ENCODE results near the gene PXMP4.

PXMP4 gene

DNA sequence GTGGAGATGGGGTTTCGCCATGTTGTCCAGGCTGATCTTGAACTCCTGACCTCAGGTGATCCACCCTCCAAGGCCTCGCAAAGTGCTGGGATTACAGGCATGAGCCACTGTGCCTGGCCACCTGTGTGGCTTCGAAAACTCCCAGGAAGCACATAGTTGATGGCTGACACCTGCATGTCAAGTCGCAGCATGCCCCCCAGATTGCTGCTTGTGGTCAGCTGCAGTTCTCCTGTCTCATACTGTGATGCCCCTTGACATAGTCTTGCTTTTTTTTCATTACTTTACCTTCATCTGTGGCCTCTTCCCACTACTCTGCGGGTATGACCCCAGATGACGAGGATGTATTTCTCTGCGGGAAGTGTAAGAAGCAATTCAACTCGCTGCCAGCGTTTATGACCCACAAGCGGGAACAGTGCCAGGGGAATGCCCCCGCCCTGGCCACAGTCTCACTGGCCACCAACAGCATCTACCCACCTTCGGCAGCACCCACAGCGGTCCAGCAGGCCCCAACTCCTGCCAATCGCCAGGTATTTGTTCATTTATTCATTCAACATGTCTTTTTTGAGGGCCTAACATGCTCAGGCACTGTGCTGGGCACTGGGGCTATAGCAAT is 24.8 kb upstream of the PXMP4 start:
- Mint-ChIP-seq H3K4me3 (no peak overlapping the region), H3K27ac (no peak overlapping the region), H3K36me3 (peaks cover 9% of the 10 kb centered on the region), H3K27me3 (no peaks in the 10 kb centered on the region), H3K9me3 (no peaks in the 10 kb centered on the region), H3K4me1 (peaks cover 6% of the 10 kb centered on the region)
- CTCF ChIA-PET: no interaction called here
- no peak for DNase-seq

DNA sequence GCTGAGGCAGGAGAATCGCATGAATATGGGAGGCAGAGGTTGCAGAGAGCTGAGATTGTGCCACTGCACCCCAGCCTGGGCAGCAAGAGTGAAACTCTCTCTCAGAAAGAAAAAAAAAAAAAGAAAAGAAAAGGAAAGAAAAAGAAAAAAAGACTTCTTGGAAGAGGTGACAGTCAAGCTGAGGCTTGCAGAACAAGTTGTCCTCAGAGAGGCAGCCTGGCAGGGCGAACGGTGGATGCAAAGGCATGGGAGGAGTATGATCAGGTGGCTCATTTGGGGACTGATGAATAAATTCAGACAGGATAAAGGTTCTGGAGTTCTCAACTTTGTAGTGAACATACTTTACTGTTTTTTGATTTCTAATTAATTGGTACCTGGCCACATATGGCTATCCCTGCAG is 24.1 kb upstream of the PXMP4 start:
- no peak for DNase-seq
- Mint-ChIP-seq H3K4me1 (peaks cover 6% of the 10 kb centered on the region), H3K4me3 (no peak overlapping the region), H3K27me3 (no peaks in the 10 kb centered on the region), H3K36me3 (peaks cover 9% of the 10 kb centered on the region), H3K27ac (no peak overlapping the region), H3K9me3 (no peaks in the 10 kb centered on the region)
- CTCF ChIA-PET: no interaction called here

DNA sequence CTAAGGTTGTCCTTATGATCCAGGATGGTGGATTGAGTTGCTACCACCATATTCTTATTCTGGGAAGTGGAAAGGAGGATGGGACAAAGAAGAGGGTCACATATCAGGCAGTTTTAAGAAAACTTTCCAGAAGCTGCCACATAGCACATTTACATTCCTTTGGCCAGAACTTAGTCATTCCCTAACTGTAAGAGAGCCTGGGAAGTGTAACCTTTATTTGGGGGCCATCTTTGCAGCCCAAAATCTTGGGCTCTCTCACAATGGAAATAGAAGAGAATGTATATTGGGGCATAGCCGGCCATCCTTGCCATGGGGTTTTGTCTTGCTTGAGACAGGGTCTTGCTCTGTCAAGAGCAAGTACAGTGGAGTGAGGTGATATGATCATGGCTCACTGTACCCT is 20.1 kb upstream of the PXMP4 start:
- CTCF ChIA-PET: no interaction called here
- no peak overlapping the region for H3K27ac Mint-ChIP-seq
- peaks cover 9% of the 10 kb centered on the region for H3K4me1 Mint-ChIP-seq
- H3K4me3 Mint-ChIP-seq: no peak overlapping the region
- H3K27me3 Mint-ChIP-seq: peaks cover 4% of the 10 kb centered on the region
- no peak for DNase-seq
- H3K36me3 Mint-ChIP-seq: peaks cover 23% of the 10 kb centered on the region
- peaks cover 20% of the 10 kb centered on the region for H3K9me3 Mint-ChIP-seq

DNA sequence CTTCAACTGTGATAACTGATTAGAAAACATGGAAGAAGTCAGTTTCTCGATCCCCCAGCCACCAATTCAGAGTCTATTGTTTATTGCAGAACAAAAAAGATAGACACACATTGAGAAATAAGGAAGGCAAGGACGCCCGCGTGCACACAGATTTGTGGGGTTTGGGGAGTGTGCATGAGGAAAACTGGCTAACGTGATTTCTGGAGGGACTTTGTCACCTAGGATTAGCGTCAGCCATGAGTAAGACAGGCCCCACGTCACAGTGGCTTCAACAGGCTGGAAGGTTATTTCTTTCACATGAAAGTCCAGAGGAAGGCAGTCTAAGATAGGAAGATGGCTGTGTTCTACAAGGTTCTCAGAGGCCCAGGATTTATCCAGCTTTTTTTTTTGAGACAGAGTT is 19.4 kb upstream of the PXMP4 start:
- Mint-ChIP-seq H3K4me1 (peaks cover 9% of the 10 kb centered on the region), H3K27ac (no peak overlapping the region), H3K36me3 (peaks cover 20% of the 10 kb centered on the region), H3K9me3 (peaks cover 20% of the 10 kb centered on the region), H3K27me3 (peaks cover 4% of the 10 kb centered on the region), H3K4me3 (no peak overlapping the region)
- DNase-seq: no peak
- CTCF ChIA-PET: no interaction called here

DNA sequence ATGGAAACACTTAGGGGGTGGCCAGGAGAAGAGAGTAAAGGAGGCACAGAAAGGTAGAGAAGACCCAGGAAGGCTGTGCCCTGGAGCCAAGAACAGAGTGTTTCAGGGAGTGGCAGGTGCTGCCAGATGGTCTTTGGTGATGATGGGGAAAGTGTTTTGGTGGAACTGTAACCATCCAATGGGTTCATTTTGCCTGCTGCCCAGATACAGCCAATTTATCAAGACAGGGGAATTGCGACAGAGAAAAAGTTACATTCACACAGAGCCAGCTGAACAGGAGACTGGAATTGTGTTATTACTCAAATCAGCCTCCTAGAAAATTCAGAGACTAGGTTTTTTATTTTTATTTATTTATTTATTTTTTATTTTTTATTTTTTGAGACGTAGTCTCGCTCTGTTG is 16.9 kb upstream of the PXMP4 start:
- DNase-seq: no peak
- peaks cover 23% of the 10 kb centered on the region for H3K9me3 Mint-ChIP-seq
- H3K36me3 Mint-ChIP-seq: peaks cover 24% of the 10 kb centered on the region
- H3K4me3 Mint-ChIP-seq: no peak overlapping the region
- no peak overlapping the region for H3K27ac Mint-ChIP-seq
- H3K4me1 Mint-ChIP-seq: peaks cover 23% of the 10 kb centered on the region
- CTCF ChIA-PET: no interaction called here
- H3K27me3 Mint-ChIP-seq: peaks cover 4% of the 10 kb centered on the region

DNA sequence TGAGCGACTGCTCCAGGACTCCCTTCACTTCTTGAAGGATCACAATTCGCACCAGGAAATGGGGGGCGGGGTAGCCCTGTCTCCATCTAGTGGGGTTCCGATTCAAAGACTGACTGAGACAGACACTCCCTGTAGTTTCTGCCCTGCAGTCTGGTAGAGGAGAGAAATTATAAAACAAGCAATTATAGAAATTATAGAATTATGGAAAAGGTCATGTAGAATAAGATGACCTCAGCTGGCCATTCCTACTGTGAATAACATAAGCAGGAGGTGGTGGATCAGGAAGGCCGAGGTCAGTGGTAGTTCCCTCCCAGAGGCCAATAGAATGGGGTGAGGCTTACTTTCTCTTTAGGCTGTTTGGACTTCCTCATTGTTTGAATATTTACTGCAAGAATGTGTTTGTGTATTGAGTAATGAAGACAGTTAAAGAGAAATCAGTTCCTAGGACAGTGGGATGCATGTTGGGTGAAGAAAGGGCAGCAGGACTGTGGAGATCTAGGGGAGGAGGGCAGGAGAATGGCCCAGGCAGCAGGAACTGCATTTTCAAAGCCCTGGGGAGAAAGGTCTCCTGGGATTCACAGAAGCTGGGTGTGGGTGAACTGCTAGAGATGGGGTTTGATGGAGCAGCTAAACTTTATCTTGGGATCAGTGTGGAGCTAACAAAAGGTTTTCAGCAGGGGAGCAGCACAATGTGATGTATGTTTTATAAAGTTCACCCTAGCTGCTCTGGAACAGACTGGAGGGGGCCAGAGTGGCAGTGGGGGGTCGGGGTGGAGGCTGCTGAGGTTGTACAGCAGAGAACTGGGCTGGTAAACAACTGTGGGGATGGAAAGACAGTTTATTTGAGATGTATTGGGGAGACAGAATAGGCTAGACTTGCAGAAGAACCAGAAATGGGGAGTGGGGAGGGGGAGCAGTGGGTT is 13.8 kb upstream of the PXMP4 start:
- Mint-ChIP-seq H3K27me3 (peaks cover 4% of the 10 kb centered on the region), H3K36me3 (peaks cover 24% of the 10 kb centered on the region), H3K27ac (peak overlapping the region; percentile 80), H3K9me3 (peaks cover 23% of the 10 kb centered on the region), H3K4me1 (peaks cover 33% of the 10 kb centered on the region), H3K4me3 (peak overlapping the region; percentile 88)
- DNase-seq: no peak
- CTCF ChIA-PET: interaction anchor here (0.6 to 1.4 kb wide), 2 partner anchors 29 to 125 kb away, joined by 3 to 5 read pairs; no protein-coding TSS in a partner anchor

DNA sequence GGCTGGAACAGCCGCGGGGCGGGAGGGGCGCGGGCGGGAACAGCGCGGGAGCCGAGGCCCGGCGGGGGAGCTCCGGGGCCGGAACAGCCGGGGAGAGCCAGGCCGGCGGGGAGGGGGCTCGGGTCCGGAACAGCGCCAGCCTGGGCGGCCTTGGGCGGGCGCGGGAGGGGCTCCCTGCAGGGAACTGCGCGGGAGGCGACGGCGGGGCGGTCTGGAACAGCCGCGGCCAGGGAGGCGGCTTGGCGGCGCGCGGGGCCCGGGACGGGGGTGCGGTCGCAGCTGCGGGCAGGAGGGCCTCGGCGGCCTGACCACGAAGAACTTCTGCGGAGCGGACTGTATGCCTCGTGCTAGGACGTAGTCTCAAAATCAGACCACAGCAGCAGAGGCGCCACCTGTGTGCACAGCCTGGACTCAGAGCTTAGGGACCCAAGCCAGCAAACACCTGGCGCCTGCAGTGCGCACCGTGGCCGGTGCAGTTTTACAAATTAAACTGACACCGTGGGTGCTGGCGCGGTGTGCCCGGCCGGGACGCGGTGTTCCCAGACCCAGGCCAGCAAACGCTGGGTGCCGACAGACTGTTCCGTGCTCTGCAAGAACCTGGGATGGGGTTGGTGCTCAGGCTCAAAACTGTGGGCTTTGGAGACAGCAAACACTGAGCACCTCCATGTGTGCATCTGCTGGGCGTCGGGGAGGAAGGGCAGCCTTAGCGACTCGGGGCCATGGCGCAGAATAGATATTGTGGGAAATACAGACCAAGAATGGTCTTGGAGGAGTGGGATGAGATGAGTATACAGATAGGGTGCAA is 12.3 kb upstream of the PXMP4 start:
- peaks cover 9% of the 10 kb centered on the region for H3K27me3 Mint-ChIP-seq
- CTCF ChIA-PET: interaction anchor here (0.6 to 1.4 kb wide), 4 partner anchors 31 to 336 kb away, joined by 3 to 7 read pairs (median 4); no protein-coding TSS in a partner anchor

DNA sequence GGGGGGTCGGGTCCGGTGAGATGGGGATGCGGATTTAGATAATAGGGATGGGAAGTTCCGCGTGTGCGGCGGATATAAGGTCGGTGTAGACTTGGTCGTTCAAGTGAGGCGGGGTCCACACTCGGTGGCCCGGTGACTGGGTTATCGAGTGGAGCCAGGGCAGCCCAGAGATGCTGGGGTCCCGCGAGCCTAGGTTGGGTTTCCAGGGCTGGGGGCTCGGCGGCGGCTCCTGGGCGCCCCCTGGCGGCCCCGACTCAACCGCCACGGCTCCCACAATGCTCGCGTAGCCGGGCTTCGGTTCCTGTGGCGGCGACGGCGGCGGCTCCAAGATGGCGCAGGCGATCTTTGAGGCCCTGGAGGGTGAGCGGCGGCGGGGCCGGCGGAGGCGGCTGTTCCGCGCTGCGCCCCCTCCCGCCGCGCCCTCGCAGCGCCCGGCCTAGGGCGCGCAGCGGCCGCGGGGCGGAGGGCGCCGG is 11.6 kb upstream of the PXMP4 start, which contains the start of gene ZNF341:
TSS of gene ZNF341 (plus strand) at position 304 of the 473 bp plus-strand sequence. CDS start at position 330, 26 bp downstream.
- peaks cover 33% of the 10 kb centered on the region for H3K4me1 Mint-ChIP-seq
- H3K36me3 Mint-ChIP-seq: peaks cover 17% of the 10 kb centered on the region
- peak; percentile 93 for DNase-seq
- peak within 1 kb of the TSS; percentile 94 for H3K27ac Mint-ChIP-seq
- CTCF ChIA-PET: interaction anchor here (1.2 to 1.3 kb wide), 2 partner anchors 51 to 52 kb away, joined by 3 to 7 read pairs; no protein-coding TSS in a partner anchor
- peaks cover 14% of the 10 kb centered on the region for H3K9me3 Mint-ChIP-seq
- peak within 1 kb of the TSS; percentile 88 for H3K4me3 Mint-ChIP-seq
- H3K27me3 Mint-ChIP-seq: peaks cover 7% of the 10 kb centered on the region

More for the DNA sequence above, 12.3 kb upstream of the PXMP4 start:
- peak overlapping the region; percentile 88 for H3K4me3 Mint-ChIP-seq
- peak overlapping the region; percentile 94 for H3K27ac Mint-ChIP-seq
- H3K4me1 Mint-ChIP-seq: peaks cover 33% of the 10 kb centered on the region
- H3K36me3 Mint-ChIP-seq: peaks cover 21% of the 10 kb centered on the region
- peak; percentile 91 for DNase-seq
- peaks cover 18% of the 10 kb centered on the region for H3K9me3 Mint-ChIP-seq

DNA sequence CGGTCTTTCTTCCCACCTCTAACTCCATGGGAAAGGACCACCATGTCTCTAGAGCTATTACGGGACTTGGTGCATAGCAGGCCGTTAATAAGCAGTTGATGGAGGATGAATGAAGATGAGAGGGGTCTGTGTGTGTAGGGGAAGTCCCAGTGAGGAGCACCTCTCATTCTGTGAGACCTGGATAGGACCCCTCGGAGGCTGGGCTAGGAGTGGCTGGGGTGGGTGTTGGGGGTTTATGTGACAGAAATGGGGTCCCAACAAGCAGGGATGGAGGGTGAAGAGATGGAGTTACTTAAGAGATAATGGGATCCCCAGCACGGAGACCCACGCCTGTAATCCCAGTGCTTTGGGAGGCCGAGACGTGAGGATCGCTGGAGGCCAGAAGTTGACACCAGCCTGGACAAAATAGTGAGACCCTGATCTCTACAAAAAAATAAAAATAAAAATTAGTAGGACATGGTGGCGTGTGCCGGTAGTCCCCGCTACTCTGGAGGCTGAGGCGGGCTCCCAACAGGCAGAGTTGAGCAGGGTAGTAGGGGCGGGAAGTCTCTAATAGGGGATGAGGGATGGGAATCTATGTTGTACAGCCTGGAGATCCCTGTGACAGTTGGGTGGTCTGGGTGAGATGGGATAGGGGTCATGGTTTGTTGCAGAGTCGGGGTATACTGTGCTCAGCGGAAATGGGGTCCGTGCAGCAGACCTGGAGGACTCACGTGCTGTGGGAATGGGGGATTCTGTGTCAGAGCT is 11.0 kb upstream of the PXMP4 start:
- peaks cover 33% of the 10 kb centered on the region for H3K4me1 Mint-ChIP-seq
- H3K27ac Mint-ChIP-seq: peak overlapping the region; percentile 87
- no peak for DNase-seq
- CTCF ChIA-PET: interaction anchor here (1.2 to 1.3 kb wide), 2 partner anchors 50 to 52 kb away, joined by 3 to 7 read pairs; no protein-coding TSS in a partner anchor
- peak overlapping the region; percentile 75 for H3K4me3 Mint-ChIP-seq
- peaks cover 8% of the 10 kb centered on the region for H3K9me3 Mint-ChIP-seq
- peaks cover 11% of the 10 kb centered on the region for H3K36me3 Mint-ChIP-seq
- peaks cover 5% of the 10 kb centered on the region for H3K27me3 Mint-ChIP-seq

DNA sequence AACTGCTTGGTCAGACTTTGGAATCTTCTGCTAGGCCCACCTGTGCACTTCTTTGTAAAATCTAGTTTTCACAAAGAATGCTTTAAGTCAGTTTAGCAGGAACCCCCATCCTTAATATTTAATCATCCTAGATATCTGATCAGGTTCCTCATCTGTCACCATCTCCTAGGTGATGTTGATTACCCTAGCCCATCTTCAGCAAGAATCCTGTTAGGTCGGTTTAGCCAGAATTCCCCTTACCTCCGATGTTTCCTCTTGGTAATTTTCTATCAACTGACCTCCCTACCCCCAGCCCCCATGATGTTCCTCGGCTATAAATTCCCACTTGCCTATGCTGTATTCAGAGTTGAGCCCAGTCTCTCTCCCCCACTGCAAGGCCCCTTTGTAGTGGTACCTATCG is 9.0 kb upstream of the PXMP4 start:
- Mint-ChIP-seq H3K27ac (no peak overlapping the region), H3K27me3 (peaks cover 14% of the 10 kb centered on the region), H3K4me3 (no peak overlapping the region), H3K9me3 (peaks cover 3% of the 10 kb centered on the region), H3K36me3 (peaks cover 4% of the 10 kb centered on the region), H3K4me1 (peaks cover 26% of the 10 kb centered on the region)
- no peak for DNase-seq
- CTCF ChIA-PET: no interaction called here

DNA sequence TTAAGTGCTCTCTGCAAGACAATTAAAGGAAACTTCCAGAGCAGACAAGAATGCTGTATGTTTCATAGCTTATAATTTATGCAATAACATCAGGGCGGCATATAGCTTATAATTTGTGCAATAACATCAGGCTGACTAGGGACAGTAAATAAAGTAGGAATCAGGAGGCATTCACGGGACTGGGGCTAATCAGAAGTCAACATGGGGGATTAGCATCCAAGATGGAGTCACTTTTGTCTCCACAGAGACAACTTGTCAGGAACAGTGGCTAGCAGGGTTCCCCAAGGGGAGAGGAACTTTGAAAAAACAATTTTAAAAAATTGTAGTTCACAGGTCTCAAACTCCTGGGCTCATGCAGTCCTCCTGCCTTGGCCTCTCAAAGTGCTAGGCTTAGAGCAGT is 8.4 kb upstream of the PXMP4 start:
- H3K4me1 Mint-ChIP-seq: peaks cover 19% of the 10 kb centered on the region
- no peaks in the 10 kb centered on the region for H3K9me3 Mint-ChIP-seq
- H3K27me3 Mint-ChIP-seq: peaks cover 14% of the 10 kb centered on the region
- H3K4me3 Mint-ChIP-seq: no peak overlapping the region
- H3K27ac Mint-ChIP-seq: no peak overlapping the region
- DNase-seq: no peak
- CTCF ChIA-PET: no interaction called here
- no peaks in the 10 kb centered on the region for H3K36me3 Mint-ChIP-seq

DNA sequence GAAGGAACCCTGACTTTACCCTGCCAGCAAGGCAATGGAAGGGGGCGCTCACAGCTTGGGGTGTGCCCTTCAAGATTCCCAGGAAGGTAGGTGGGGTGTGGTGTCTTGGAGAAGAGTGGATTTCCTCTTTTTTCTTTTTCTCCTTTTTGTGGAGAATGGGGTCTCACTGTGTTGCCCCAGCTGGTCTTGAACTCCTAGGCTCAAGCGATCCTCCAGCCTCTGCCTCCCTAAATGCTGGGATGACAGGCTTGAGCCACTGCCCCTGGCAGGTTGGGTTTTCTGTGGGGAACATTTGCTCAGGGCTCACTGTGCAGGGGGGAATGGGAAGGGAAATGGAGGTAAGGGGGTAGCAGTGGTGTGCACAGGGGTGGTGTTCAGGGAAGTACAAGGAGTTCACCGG is 7.7 kb upstream of the PXMP4 start:
- H3K27ac Mint-ChIP-seq: no peak overlapping the region
- CTCF ChIA-PET: no interaction called here
- H3K36me3 Mint-ChIP-seq: no peaks in the 10 kb centered on the region

DNA sequence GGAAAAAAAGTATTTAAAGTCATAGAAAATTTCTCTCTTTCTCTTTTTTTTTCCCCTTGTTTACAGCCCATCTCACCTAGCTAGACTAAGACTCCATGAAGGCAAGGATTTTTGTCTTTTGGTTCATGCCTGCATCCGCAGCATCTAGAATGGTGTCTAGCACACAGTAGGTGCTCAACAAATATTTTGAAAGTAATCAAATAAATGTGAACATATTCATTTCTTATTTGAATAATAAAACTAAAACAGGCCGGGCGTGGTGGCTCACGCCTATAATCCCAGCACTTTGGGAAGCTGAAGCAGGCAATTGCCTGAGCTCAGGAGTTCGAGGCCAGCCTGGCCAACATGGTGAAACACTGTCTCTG is 7.0 kb upstream of the PXMP4 start:
- Mint-ChIP-seq H3K27me3 (peaks cover 14% of the 10 kb centered on the region), H3K4me1 (peaks cover 10% of the 10 kb centered on the region), H3K9me3 (no peaks in the 10 kb centered on the region), H3K4me3 (no peak overlapping the region), H3K36me3 (no peaks in the 10 kb centered on the region), H3K27ac (no peak overlapping the region)
- CTCF ChIA-PET: interaction anchor here (0.8 kb wide), 1 partner anchor 59 kb away, joined by 3 read pairs; no protein-coding TSS in a partner anchor
- DNase-seq: no peak

More for the DNA sequence above, 7.7 kb upstream of the PXMP4 start:
- Mint-ChIP-seq H3K27me3 (peaks cover 14% of the 10 kb centered on the region), H3K4me3 (no peak overlapping the region), H3K4me1 (peaks cover 14% of the 10 kb centered on the region), H3K9me3 (no peaks in the 10 kb centered on the region)
- no peak for DNase-seq
